OCI-LY3 (cell line): Measurements from ENCODE around the gene GABRB3.

Experiments
- H2AFZ ChIP-seq: fragments of 200-600, 300-600 bp; shearing (Covaris generic); 2 replicates; pipeline ENCODE4 v1.6.0; 2014; ENCODE audit warnings: antibody characterized with exemption, low read depth, low read length
- H3K27ac ChIP-seq: fragments of 200-600, 300-600 bp; sonication (generic); 2 replicates; pipeline ENCODE4 v1.5.1; 2014; ENCODE audit warnings: mild to moderate bottlenecking, low read length, moderate library complexity, mixed read lengths
- H3K27me3 ChIP-seq: fragments of 200-600, 300-600 bp; sonication (generic); 2 replicates; pipeline ENCODE4 v1.6.1; 2014; ENCODE audit warnings: low read depth, low read length, mixed read lengths
- H3K36me3 ChIP-seq: fragments of 200-600, 300-600 bp; sonication (generic); replicated peaks from 2 replicates; pipeline ENCODE3; 2014; ENCODE audit warnings: low read depth, low read length, mixed read lengths
- H3K4me1 ChIP-seq: fragments of 300-600, 200-600 bp; sonication (generic); 2 replicates; pipeline ENCODE4 v1.6.1; 2014; ENCODE audit warnings: low read length, mixed read lengths
- H3K4me2 ChIP-seq: fragments of 200-600, 300-600 bp; sonication (generic); 2 replicates; pipeline ENCODE4 v1.6.1; 2014; ENCODE audit warnings: low read length, mixed read lengths
- H3K4me3 ChIP-seq: fragments of 300-600, 200-600 bp; sonication (generic); 2 replicates; pipeline ENCODE4 v1.5.1; 2014; ENCODE audit warnings: antibody characterized with exemption, mild to moderate bottlenecking, low read length, moderate library complexity
- H3K79me2 ChIP-seq: fragments of 300-600, 200-600 bp; shearing (Covaris generic); 2 replicates; pipeline ENCODE4 v1.6.1; 2014; ENCODE audit warnings: mild to moderate bottlenecking, low read length, mixed read lengths
- H3K9ac ChIP-seq: fragments of 300-600, 200-600 bp; shearing (Covaris generic); 2 replicates; pipeline ENCODE4 v1.6.0; 2014; ENCODE audit warnings: mild to moderate bottlenecking, low read length, moderate library complexity
- H3K9me3 ChIP-seq: fragments of 200-600, 300-600 bp; shearing (Covaris generic); 2 replicates; pipeline ENCODE4 v1.6.1; 2014; ENCODE audit warnings: low read length, mixed read lengths; ENCODE audit not compliant: insufficient read depth
- H4K20me1 ChIP-seq: fragments of 200-600, 300-600 bp; sonication (generic); 2 replicates; pipeline ENCODE4 v1.6.1; 2016; ENCODE audit warnings: low read length, mixed read lengths; ENCODE audit not compliant: insufficient read depth
- CTCF ChIP-seq: fragments of 200-600, 300-600 bp; sonication (generic); IDR thresholded peaks from 2 replicates; pipeline ENCODE4 v1.5.1; 2014; ENCODE audit warnings: antibody characterized with exemption, low read length, low read depth
- EZH2phosphoT487 ChIP-seq: fragments of 200-600 bp; shearing (Covaris generic); IDR thresholded peaks from 2 replicates; pipeline ENCODE4 v1.6.1; 2018; ENCODE audit warnings: antibody characterized with exemption, mixed run types, low read depth

The GABRB3 gene

GRCh38 chr15:26641144-26641543 is 131.7 kb downstream of the GABRB3 start:
- no peak overlapping the region for H2AFZ ChIP-seq

GRCh38 chr15:26640601-26641000 is 132.3 kb downstream of the GABRB3 start:
- Histone ChIP-seq H3K27ac (no peak overlapping the region), H3K9ac (no peak overlapping the region), H3K4me2 (no peak overlapping the region), H4K20me1 (no peaks in the 10 kb centered on the region), H3K4me1 (no peaks in the 10 kb centered on the region), H3K79me2 (no peaks in the 10 kb centered on the region), H3K27me3 (no peaks in the 10 kb centered on the region), H3K4me3 (no peak overlapping the region), H3K36me3 (no peaks in the 10 kb centered on the region), H3K9me3 (no peaks in the 10 kb centered on the region), H2AFZ (no peak overlapping the region)
- no peak for TF ChIP-seq EZH2phosphoT487
- TF ChIP-seq CTCF = no peak

More at GRCh38 chr15:26641144-26641543, 131.7 kb downstream of the GABRB3 start:
- Histone ChIP-seq H3K27me3 (no peaks in the 10 kb centered on the region), H4K20me1 (no peaks in the 10 kb centered on the region), H3K9ac (no peak overlapping the region), H3K36me3 (no peaks in the 10 kb centered on the region), H3K4me3 (no peak overlapping the region), H3K4me1 (no peaks in the 10 kb centered on the region), H3K79me2 (no peaks in the 10 kb centered on the region), H3K9me3 (no peaks in the 10 kb centered on the region), H3K27ac (no peak overlapping the region), H3K4me2 (no peak overlapping the region)
- TF ChIP-seq EZH2phosphoT487 (no peak), CTCF (no peak)

- TF ChIP-seq CTCF = no peak
- no peak for TF ChIP-seq EZH2phosphoT487
- no peaks in the 10 kb centered on the region for H4K20me1 ChIP-seq
- H3K4me2 ChIP-seq = no peak overlapping the region
- H3K27me3 ChIP-seq = no peaks in the 10 kb centered on the region
- H3K79me2 ChIP-seq = no peaks in the 10 kb centered on the region
- no peaks in the 10 kb centered on the region for H3K9me3 ChIP-seq
- H3K36me3 ChIP-seq = no peaks in the 10 kb centered on the region
- no peak overlapping the region for H3K9ac ChIP-seq
- H3K27ac ChIP-seq = no peak overlapping the region
- no peaks in the 10 kb centered on the region for H3K4me1 ChIP-seq
- H3K4me3 ChIP-seq = no peak overlapping the region
- H2AFZ ChIP-seq = no peak overlapping the region
Observed at GRCh38 chr15:26639966-26640365, 132.9 kb downstream of the GABRB3 start.

GRCh38 chr15:26635614-26636013 is 137.3 kb downstream of the GABRB3 start:
- no peak overlapping the region for H2AFZ ChIP-seq
- H3K9me3 ChIP-seq = no peaks in the 10 kb centered on the region
- H3K4me1 ChIP-seq = no peaks in the 10 kb centered on the region
- no peaks in the 10 kb centered on the region for H3K79me2 ChIP-seq
- H3K9ac ChIP-seq = no peak overlapping the region
- TF ChIP-seq CTCF (no peak), EZH2phosphoT487 (no peak)
- H3K27me3 ChIP-seq = no peaks in the 10 kb centered on the region
- no peaks in the 10 kb centered on the region for H3K36me3 ChIP-seq
- no peak overlapping the region for H3K4me3 ChIP-seq
- H4K20me1 ChIP-seq = no peaks in the 10 kb centered on the region
- no peak overlapping the region for H3K4me2 ChIP-seq
- no peak overlapping the region for H3K27ac ChIP-seq
